H9 (cell line): ENCODE results near the gene MPP1. TPM values are rescaled to one million over a fixed set of nuclear protein-coding genes. Genes with fewer than 3 reads are reported as not detected.

Experiments used
- DNase-seq: peaks from one replicate; pipeline ENCODE4 v3.0.0-alpha.2; 2017
- H2AFZ ChIP-seq: one replicate; pipeline ENCODE4 v1.6.1; 2013; ENCODE audit warnings: mild to moderate bottlenecking, low read length, control low read depth, moderate library complexity
- H2AK5ac ChIP-seq: 2 replicates; pipeline ENCODE4 v1.6.1; 2013; ENCODE audit warnings: low read length, control low read depth, mixed read lengths; ENCODE audit not compliant: insufficient read length
- H2BK120ac ChIP-seq: one replicate; pipeline ENCODE4 v1.6.1; 2013; ENCODE audit warnings: low read depth, mild to moderate bottlenecking, low read length, control low read depth, inconsistent platforms; ENCODE audit not compliant: poor library complexity, severe bottlenecking
- H2BK12ac ChIP-seq: 2 replicates; pipeline ENCODE4 v1.6.1; 2013; ENCODE audit warnings: low read length, control low read depth, mixed read lengths, low read depth; ENCODE audit not compliant: insufficient read length
- H2BK15ac ChIP-seq: 2 replicates; pipeline ENCODE4 v1.6.1; 2013; ENCODE audit warnings: low read depth, low read length, control low read depth
- H2BK20ac ChIP-seq: one replicate; pipeline ENCODE4 v1.6.1; 2013; ENCODE audit warnings: low read depth, mild to moderate bottlenecking, low read length, control low read depth, inconsistent platforms; ENCODE audit not compliant: poor library complexity, severe bottlenecking
- H2BK5ac ChIP-seq: 2 replicates; pipeline ENCODE4 v1.6.1; 2013; ENCODE audit warnings: low read length, control low read depth, mixed read lengths; ENCODE audit not compliant: insufficient read length
- H3K14ac ChIP-seq: 2 replicates; pipeline ENCODE4 v1.6.1; 2013; ENCODE audit warnings: low read length, control low read depth; ENCODE audit not compliant: insufficient read depth
- H3K18ac ChIP-seq: 2 replicates; pipeline ENCODE4 v1.6.1; 2013; ENCODE audit warnings: low read depth, mild to moderate bottlenecking, mixed read lengths, low read length, control low read depth; ENCODE audit not compliant: insufficient read length
- H3K23ac ChIP-seq: 2 replicates; pipeline ENCODE4 v1.6.1; 2013; ENCODE audit warnings: low read length, control low read depth, mixed read lengths, low read depth; ENCODE audit not compliant: insufficient read length
- H3K23me2 ChIP-seq: 2 replicates; pipeline ENCODE4 v1.6.1; 2013; ENCODE audit warnings: low read depth, mild to moderate bottlenecking, mixed read lengths, low read length, control low read depth; ENCODE audit not compliant: insufficient read length, poor library complexity, severe bottlenecking
- H3K27ac ChIP-seq: 2 replicates; pipeline ENCODE4 v1.5.1; 2013; ENCODE audit warnings: low read length, control low read depth, mixed read lengths, low read depth; ENCODE audit not compliant: insufficient read length
- H3K27me3 ChIP-seq: 2 replicates; pipeline ENCODE4 v1.6.1; 2013; ENCODE audit warnings: low read length, control low read depth, inconsistent platforms; ENCODE audit not compliant: insufficient read depth
- H3K4ac ChIP-seq: 2 replicates; pipeline ENCODE4 v1.6.1; 2013; ENCODE audit warnings: low read depth, mild to moderate bottlenecking, control low read depth, inconsistent platforms, low read length, moderate library complexity
- H3K4me1 ChIP-seq: 2 replicates; pipeline ENCODE4 v1.6.1; 2013; ENCODE audit warnings: low read length, control low read depth, inconsistent platforms; ENCODE audit not compliant: insufficient read depth
- H3K4me2 ChIP-seq: 2 replicates; pipeline ENCODE4 v1.6.1; 2013; ENCODE audit warnings: low read length, control low read depth, mixed read lengths; ENCODE audit not compliant: insufficient read length, insufficient read depth
- H3K56ac ChIP-seq: 2 replicates; pipeline ENCODE4 v1.6.1; 2013; ENCODE audit warnings: low read depth, mild to moderate bottlenecking, mixed read lengths, low read length, control low read depth; ENCODE audit not compliant: insufficient read length
- H3K79me1 ChIP-seq: 2 replicates; pipeline ENCODE4 v1.6.1; 2013; ENCODE audit warnings: low read depth, mild to moderate bottlenecking, moderate library complexity, low read length, control low read depth, inconsistent platforms; ENCODE audit not compliant: insufficient read depth, poor library complexity, severe bottlenecking
- H3K79me2 ChIP-seq: 2 replicates; pipeline ENCODE4 v1.6.1; 2013; ENCODE audit warnings: low read length, control low read depth, inconsistent platforms; ENCODE audit not compliant: insufficient read depth
- H3K9ac ChIP-seq: 2 replicates; pipeline ENCODE4 v1.6.1; 2013; ENCODE audit warnings: low read length, control low read depth, mixed read lengths; ENCODE audit not compliant: insufficient read length; ENCODE audit errors: extremely low read depth
- H3K9me3 ChIP-seq: one replicate; pipeline ENCODE4 v1.6.1; 2013; ENCODE audit warnings: low read depth, low read length, inconsistent platforms; ENCODE audit not compliant: control insufficient read depth
- H3T11ph ChIP-seq: one replicate; pipeline ENCODE4 v1.6.1; 2013; ENCODE audit warnings: mild to moderate bottlenecking, low read length, control low read depth, inconsistent platforms
- H4K20me1 ChIP-seq: one replicate; pipeline ENCODE4 v1.6.1; 2013; ENCODE audit not compliant: control insufficient read depth, insufficient read length, insufficient read depth
- H4K5ac ChIP-seq: 2 replicates; pipeline ENCODE4 v1.6.1; 2013; ENCODE audit warnings: low read depth, mild to moderate bottlenecking, mixed read lengths, low read length, control low read depth; ENCODE audit not compliant: insufficient read length
- H4K8ac ChIP-seq: replicated peaks from 2 replicates; pipeline ENCODE4 v1.6.1; 2013; ENCODE audit warnings: low read length, control low read depth, mixed read lengths, low read depth; ENCODE audit not compliant: insufficient read length
- H4K91ac ChIP-seq: 2 replicates; pipeline ENCODE4 v1.6.1; 2013; ENCODE audit warnings: low read depth, mild to moderate bottlenecking, moderate library complexity, mixed read lengths, low read length, control low read depth; ENCODE audit not compliant: insufficient read length
- H3K27ac Mint-ChIP-seq, 3 experiments: 2 replicates in 2 of 3; 3 replicates in 1 of 3; pipeline ENCODE4 v1.8.0; 2020 to 2021; ENCODE audit warnings: mixed read lengths in 3 of 3, mild to moderate bottlenecking in 1 of 3, moderate library complexity in 1 of 3
- H3K27me3 Mint-ChIP-seq: 2 replicates; pipeline ENCODE4 v1.8.0; 2021; ENCODE audit warnings: low read depth, mild to moderate bottlenecking, moderate library complexity, mixed read lengths
- H3K36me3 Mint-ChIP-seq, 3 experiments: 2 replicates in 2 of 3; 3 replicates in 1 of 3; pipeline ENCODE4 v1.8.0; 2020 to 2021; ENCODE audit warnings: low read depth in 3 of 3, mixed read lengths in 3 of 3; ENCODE audit not compliant: insufficient read depth in 1 of 3
- H3K4me1 Mint-ChIP-seq, 2 experiments: 2 replicates each; pipeline ENCODE4 v1.8.0; 2020; ENCODE audit warnings: mixed read lengths in 2 of 2
- H3K4me3 Mint-ChIP-seq, 2 experiments: 2 replicates in 1 of 2; 3 replicates in 1 of 2; pipeline ENCODE4 v1.8.0; 2020 to 2021; ENCODE audit warnings: mild to moderate bottlenecking in 2 of 2, mixed read lengths in 2 of 2, moderate library complexity in 1 of 2
- H3K9me3 Mint-ChIP-seq, 2 experiments: 2 replicates in 1 of 2; 3 replicates in 1 of 2; pipeline ENCODE4 v1.8.0; 2020; ENCODE audit warnings: mild to moderate bottlenecking in 2 of 2, mixed read lengths in 2 of 2, moderate library complexity in 1 of 2
- CTCF ChIP-seq: fragments of 200-600 bp; sonication (generic); conservative IDR thresholded peaks from 3 replicates; pipeline ENCODE4 v1.8.0; 2021; ENCODE audit warnings: antibody characterized with exemption, mild to moderate bottlenecking
- WGBS: extraction: QIAGEN DNeasy Blood & Tissue Kit; methylation state at CpG from one replicate; pipeline ENCODE4 v1.1.7; 2013; ENCODE audit warnings: missing lambda C conversion rate, low lambda C conversion rate, mixed read lengths; ENCODE audit not compliant: insufficient read length; ENCODE audit errors: extremely low coverage; 5-methylcytosine and 5-hydroxymethylcytosine counted together
- total RNA-seq: library from RNA; stranded (reverse); gene quantifications from 2 replicates; pipeline ENCODE4 v1.2.1, GENCODE V29; 2021

Gene MPP1
- total RNA-seq, 1 experiment from 2014 or later: 17.9 TPM

GRCh38 chrX:154731184-154731583, 74.1 kb downstream of the MPP1 start:
- Histone ChIP-seq H3K27me3 (no peaks in the 10 kb centered on the region), H3T11ph (no peak overlapping the region), H3K9ac (no peak overlapping the region), H3K27ac (no peak overlapping the region), H4K5ac (no peak overlapping the region), H3K79me2 (no peaks in the 10 kb centered on the region), H3K18ac (no peak overlapping the region), H2AFZ (no peak overlapping the region), H4K8ac (no peak overlapping the region), H4K91ac (no peak overlapping the region), H2BK12ac (no peak overlapping the region), H2BK5ac (no peak overlapping the region), H3K9me3 (peaks cover 62% of the 10 kb centered on the region), H2BK120ac (no peak overlapping the region), H3K79me1 (no peaks in the 10 kb centered on the region), H3K56ac (no peak overlapping the region), H4K20me1 (no peaks in the 10 kb centered on the region), H3K23ac (no peak overlapping the region), H2BK20ac (no peak overlapping the region), H3K23me2 (no peaks in the 10 kb centered on the region), H3K4me1 (peaks cover 2% of the 10 kb centered on the region; the same call in 1 of the 2 replicates), H3K4me2 (no peak overlapping the region), H2AK5ac (no peak overlapping the region), H2BK15ac (no peak overlapping the region), H3K14ac (no peak overlapping the region), H3K4ac (no peak overlapping the region)
- Mint-ChIP-seq H3K27ac (no peak overlapping the region), H3K4me1 (peaks cover 5 to 9% of the 10 kb centered on the region in 2 experiments; a peak in 2 of 4 replicates), H3K4me3 (no peak overlapping the region), H3K9me3 (peaks cover 79 to 81% of the 10 kb centered on the region in 2 experiments), H3K36me3 (peaks cover 0 to 2% (median 0%) of the 10 kb centered on the region in 3 experiments; a peak in 2 of 7 replicates), H3K27me3 (no peaks in the 10 kb centered on the region)
- WGBS: no CpG with 5 or more reads among the region's 5 CpGs
- DNase-seq: no peak
- no peak for TF ChIP-seq CTCF
